GM23338 (cell line): ENCODE measurements around the gene SCAF8. TPM values are rescaled to one million over a fixed set of nuclear protein-coding genes. Genes with fewer than 3 reads are reported as not detected.

ENCODE experiments used
- ATAC-seq: fragments of 200-7000 bp; cut with Tn5 transposase; 3 replicates; pipeline ENCODE4 v1.9.1; 2020
- DNase-seq: peaks from one replicate; pipeline ENCODE4 v3.0.0-alpha.2; 2015; ENCODE audit warnings: low spot score
- H2AFZ ChIP-seq: fragments of 200-600 bp; sonication (generic); 2 replicates; pipeline ENCODE4 v1.8.0; 2016; ENCODE audit warnings: antibody characterized with exemption, mild to moderate bottlenecking, moderate library complexity
- H3F3A ChIP-seq: fragments of 200-600 bp; sonication (generic); replicated peaks from 2 replicates; pipeline ENCODE4 v1.8.0; 2017; ENCODE audit warnings: antibody characterized with exemption, mixed run types, low read depth
- H3K27ac ChIP-seq: fragments of 200-600 bp; sonication (generic); 2 replicates; pipeline ENCODE4 v1.6.1; 2016; ENCODE audit warnings: low read depth
- H3K27me3 ChIP-seq: fragments of 200-600 bp; sonication (generic); 2 replicates; pipeline ENCODE4 v1.8.0; 2016; ENCODE audit warnings: mild to moderate bottlenecking, mixed run types, moderate library complexity; ENCODE audit not compliant: insufficient read depth
- H3K36me3 ChIP-seq: fragments of 200-600 bp; sonication (generic); 2 replicates; pipeline ENCODE4 v1.8.0; 2016; ENCODE audit warnings: mild to moderate bottlenecking; ENCODE audit not compliant: insufficient read depth
- H3K4me1 ChIP-seq: fragments of 200-600 bp; sonication (generic); 2 replicates; pipeline ENCODE4 v1.8.0; 2016; ENCODE audit warnings: mild to moderate bottlenecking, moderate library complexity; ENCODE audit not compliant: insufficient read depth
- H3K4me2 ChIP-seq: fragments of 200-600 bp; sonication (generic); 2 replicates; pipeline ENCODE4 v1.7.1; 2017; ENCODE audit warnings: mixed run types
- H3K4me3 ChIP-seq: fragments of 200-600 bp; sonication (generic); 2 replicates; pipeline ENCODE4 v1.6.1; 2016; ENCODE audit warnings: mixed run types
- H3K79me2 ChIP-seq: fragments of 200-600 bp; sonication (generic); replicated peaks from 2 replicates; pipeline ENCODE4 v1.8.0; 2017; ENCODE audit warnings: mild to moderate bottlenecking; ENCODE audit not compliant: insufficient read depth
- H3K9me2 ChIP-seq: fragments of 200-600 bp; sonication (generic); 2 replicates; pipeline ENCODE4 v1.8.0; 2017; ENCODE audit not compliant: insufficient read depth
- H4K20me1 ChIP-seq: fragments of 200-600 bp; sonication (generic); replicated peaks from 2 replicates; pipeline ENCODE4 v1.8.0; 2017; ENCODE audit warnings: mild to moderate bottlenecking; ENCODE audit not compliant: insufficient read depth
- H3K27ac Mint-ChIP-seq: 2 replicates; pipeline ENCODE4 v1.8.0; 2020; ENCODE audit warnings: inconsistent platforms, mild to moderate bottlenecking, moderate library complexity, mixed read lengths
- H3K27me3 Mint-ChIP-seq: 3 replicates; pipeline ENCODE4 v1.8.0; 2022; ENCODE audit warnings: low read depth, mild to moderate bottlenecking, moderate library complexity, mixed read lengths, inconsistent platforms; ENCODE audit not compliant: insufficient read depth, poor library complexity
- H3K36me3 Mint-ChIP-seq: 3 replicates; pipeline ENCODE4 v1.8.0; 2021; ENCODE audit warnings: low read depth, mild to moderate bottlenecking, inconsistent platforms, moderate library complexity, mixed read lengths
- H3K4me1 Mint-ChIP-seq: 3 replicates; pipeline ENCODE4 v1.8.0; 2020; ENCODE audit warnings: mild to moderate bottlenecking, inconsistent platforms, mixed read lengths
- H3K4me3 Mint-ChIP-seq: 3 replicates; pipeline ENCODE4 v1.8.0; 2021; ENCODE audit warnings: moderate library complexity, mild to moderate bottlenecking, inconsistent platforms, mixed read lengths
- H3K9me3 Mint-ChIP-seq: 3 replicates; pipeline ENCODE4 v1.8.0; 2020; ENCODE audit warnings: moderate library complexity, mild to moderate bottlenecking, inconsistent platforms, mixed read lengths
- CREB1 ChIP-seq: fragments of 250-450 bp; sonication (Bioruptor Pico); IDR thresholded peaks from 2 replicates; pipeline ENCODE4 v1.5.0; 2020; ENCODE audit warnings: low read depth, mild to moderate bottlenecking, moderate library complexity
- CTCF ChIP-seq, 2 experiments: fragments of 200-600 bp in 1 of 2; sonication (generic) in 1 of 2; conservative IDR thresholded peaks; 2 replicates each; pipeline versions ENCODE4 v1.5.1 to v1.6.1; 2016 to 2017; ENCODE audit warnings: antibody characterized with exemption in 2 of 2, low read depth in 2 of 2, mild to moderate bottlenecking in 2 of 2, moderate library complexity in 1 of 2
- ETS1 ChIP-seq: IDR thresholded peaks from 2 replicates; pipeline ENCODE4 v1.6.1; 2016; ENCODE audit warnings: antibody characterized with exemption
- EZH2 ChIP-seq: fragments of 200-600 bp; sonication (generic); IDR thresholded peaks from one replicate; pipeline ENCODE4 v1.8.0; 2017; ENCODE audit warnings: antibody characterized with exemption, mild to moderate bottlenecking, low read depth; ENCODE audit not compliant: unreplicated experiment
- EZH2phosphoT487 ChIP-seq: fragments of 200-600 bp; sonication (generic); IDR thresholded peaks from one replicate; pipeline ENCODE4 v1.8.1; 2018; ENCODE audit warnings: antibody characterized with exemption; ENCODE audit not compliant: unreplicated experiment
- JUNB ChIP-seq: IDR thresholded peaks from one replicate; pipeline ENCODE4 v1.6.1; 2016; ENCODE audit warnings: antibody characterized with exemption; ENCODE audit not compliant: unreplicated experiment
- NANOG ChIP-seq: IDR thresholded peaks from 2 replicates; pipeline ENCODE4 v1.6.1; 2016; ENCODE audit warnings: antibody characterized with exemption, borderline replicate concordance
- POLR2AphosphoS5 ChIP-seq: IDR thresholded peaks from 2 replicates; pipeline ENCODE4 v1.6.1; 2016; ENCODE audit warnings: antibody characterized with exemption, low read depth
- REST ChIP-seq: IDR thresholded peaks from one replicate; pipeline ENCODE4 v1.6.1; 2018; ENCODE audit warnings: antibody characterized with exemption; ENCODE audit not compliant: unreplicated experiment
- STAT1 ChIP-seq: IDR thresholded peaks from one replicate; pipeline ENCODE4 v1.6.1; 2016; ENCODE audit warnings: antibody characterized with exemption; ENCODE audit not compliant: unreplicated experiment
- ZNF114 ChIP-seq: fragments of 250-450 bp; sonication (Bioruptor Pico); IDR thresholded peaks from 2 replicates; pipeline ENCODE4 v1.5.0; 2020; ENCODE audit warnings: mild to moderate bottlenecking, moderate library complexity
- ZNF331 ChIP-seq: fragments of 250-450 bp; sonication (Bioruptor Pico); IDR thresholded peaks from 2 replicates; pipeline ENCODE4 v1.5.0; 2020; ENCODE audit warnings: low read depth, mild to moderate bottlenecking, moderate library complexity
- ZNF462 ChIP-seq: fragments of 250-450 bp; sonication (Bioruptor Pico); IDR thresholded peaks from 2 replicates; pipeline ENCODE4 v1.5.0; 2020; ENCODE audit warnings: mild to moderate bottlenecking, moderate library complexity
- polyA plus RNA-seq: library from polyadenylated mRNA; unstranded; fragments of >200 nt; fragmentation: Nextera tagmentation; extraction: Ambion mirVana; gene quantifications from 2 replicates; pipeline ENCODE4 v1.2.1, GENCODE V29; 2016
- total RNA-seq: library from RNA; depleted of rRNA; stranded (reverse); fragments of >200 nt; shearing (Covaris generic); gene quantifications from 2 replicates; pipeline ENCODE4 v1.2.3, GENCODE V29; 2014

Gene SCAF8
- total and polyA plus RNA-seq, 2 experiments from 2014 or later, result 13.8 to 37.9 TPM

- ATAC-seq, result no peak
- H3K4me2 ChIP-seq, result no peak overlapping the region
Observed at GRCh38 chr6:154792325-154792724, 59.1 kb downstream of the SCAF8 start.

More at GRCh38 chr6:154792325-154792724, 59.1 kb downstream of the SCAF8 start:
- Mint-ChIP-seq H3K36me3 (peaks cover 57% of the 10 kb centered on the region; the same call in 2 of the 3 replicates), H3K27me3 (peaks cover 4% of the 10 kb centered on the region), H3K9me3 (no peaks in the 10 kb centered on the region), H3K27ac (no peak overlapping the region), H3K4me3 (no peak overlapping the region), H3K4me1 (peaks cover under 1% of the 10 kb centered on the region; the same call in 1 of the 3 replicates)
- Histone ChIP-seq H2AFZ (no peak overlapping the region), H3K27ac (no peak overlapping the region), H4K20me1 (peaks cover 7% of the 10 kb centered on the region; the same call in 1 of the 2 replicates), H3K36me3 (peaks cover 11% of the 10 kb centered on the region; the same call in 1 of the 2 replicates), H3K4me1 (no peaks in the 10 kb centered on the region), H3K27me3 (no peaks in the 10 kb centered on the region), H3K4me3 (no peak overlapping the region), H3K79me2 (peaks cover 41% of the 10 kb centered on the region), H3K9me2 (no peaks in the 10 kb centered on the region), H3F3A (no peaks in the 10 kb centered on the region)
- DNase-seq, result no peak
- TF ChIP-seq STAT1 (no peak), CREB1 (CRISPR knock-in tag) (no peak), ETS1 (no peak), REST (no peak), JUNB (no peak), ZNF114 (no peak), CTCF (conservative IDR thresholded peaks at IDR 0.05; ENCODE audit: low read depth in 2 of 2) (no peak), ZNF331 (CRISPR knock-in tag) (no peak), POLR2AphosphoS5 (no peak), EZH2 (no peak), ZNF462 (CRISPR knock-in tag) (no peak), EZH2phosphoT487 (no peak), NANOG (no peak)
